SU-DHL-6 (cell line): ENCODE data around the gene PDCD1.

Experiments
- CTCF ChIP-seq: fragments of 200-600 bp; sonication (generic); IDR thresholded peaks from one replicate; pipeline ENCODE4 v1.5.1; 2017; ENCODE audit warnings: antibody characterized with exemption, mild to moderate bottlenecking, low read length, moderate library complexity; ENCODE audit not compliant: insufficient read depth, poor library complexity, severe bottlenecking
- EZH2phosphoT487 ChIP-seq: fragments of 200-600 bp; sonication (generic), shearing (Covaris generic); conservative IDR thresholded peaks from 2 replicates; pipeline ENCODE4 v1.6.1; 2018; ENCODE audit warnings: mild to moderate bottlenecking, antibody characterized with exemption, low read length, moderate library complexity, mixed read lengths

GRCh38 chr2:241855888-241856422 is 2.7 kb downstream of the PDCD1 start:
- no peak for TF ChIP-seq CTCF
- no peak for TF ChIP-seq EZH2phosphoT487
